Coronary artery (tissue), 2 donors: ENCODE data around the gene NLRX1.

ENCODE experiments used
- DNase-seq: peaks from one replicate; pipeline ENCODE4 v3.0.0-alpha.2; 2017; ENCODE audit warnings: low spot score
- H3K27ac ChIP-seq, 2 donors: fragments of 200-600 bp; sonication (generic); one replicate each; pipeline ENCODE4 v1.5.1; 2016 to 2019
- H3K4me3 ChIP-seq: fragments of 200-600 bp; sonication (generic); 2 replicates; pipeline ENCODE4 v1.5.1; 2016; ENCODE audit warnings: mild to moderate bottlenecking, moderate library complexity
- TF ChIP-seq, protein P1 (sequence below): fragments of 200-600 bp; sonication (generic); IDR thresholded peaks from one replicate; pipeline ENCODE4 v1.5.1; 2019; ENCODE audit warnings: antibody characterized with exemption

NLRX1 gene

GRCh38 chr11:119154178-119154577 lies 14.3 kb upstream of the NLRX1 start:
- TF ChIP-seq, protein P1, sequence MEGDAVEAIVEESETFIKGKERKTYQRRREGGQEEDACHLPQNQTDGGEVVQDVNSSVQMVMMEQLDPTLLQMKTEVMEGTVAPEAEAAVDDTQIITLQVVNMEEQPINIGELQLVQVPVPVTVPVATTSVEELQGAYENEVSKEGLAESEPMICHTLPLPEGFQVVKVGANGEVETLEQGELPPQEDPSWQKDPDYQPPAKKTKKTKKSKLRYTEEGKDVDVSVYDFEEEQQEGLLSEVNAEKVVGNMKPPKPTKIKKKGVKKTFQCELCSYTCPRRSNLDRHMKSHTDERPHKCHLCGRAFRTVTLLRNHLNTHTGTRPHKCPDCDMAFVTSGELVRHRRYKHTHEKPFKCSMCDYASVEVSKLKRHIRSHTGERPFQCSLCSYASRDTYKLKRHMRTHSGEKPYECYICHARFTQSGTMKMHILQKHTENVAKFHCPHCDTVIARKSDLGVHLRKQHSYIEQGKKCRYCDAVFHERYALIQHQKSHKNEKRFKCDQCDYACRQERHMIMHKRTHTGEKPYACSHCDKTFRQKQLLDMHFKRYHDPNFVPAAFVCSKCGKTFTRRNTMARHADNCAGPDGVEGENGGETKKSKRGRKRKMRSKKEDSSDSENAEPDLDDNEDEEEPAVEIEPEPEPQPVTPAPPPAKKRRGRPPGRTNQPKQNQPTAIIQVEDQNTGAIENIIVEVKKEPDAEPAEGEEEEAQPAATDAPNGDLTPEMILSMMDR, result no peak
- no peak for DNase-seq
- Histone ChIP-seq H3K27ac (no peak overlapping the region), H3K4me3 (no peak overlapping the region)

- TF ChIP-seq, protein P1, result no peak
- no peak overlapping the region for H3K4me3 ChIP-seq
- no peak overlapping the region for H3K27ac ChIP-seq
- DNase-seq, result no peak
These were observed 12.6 kb upstream of the NLRX1 start for GRCh38 chr11:119155733-119156492.

DNA sequence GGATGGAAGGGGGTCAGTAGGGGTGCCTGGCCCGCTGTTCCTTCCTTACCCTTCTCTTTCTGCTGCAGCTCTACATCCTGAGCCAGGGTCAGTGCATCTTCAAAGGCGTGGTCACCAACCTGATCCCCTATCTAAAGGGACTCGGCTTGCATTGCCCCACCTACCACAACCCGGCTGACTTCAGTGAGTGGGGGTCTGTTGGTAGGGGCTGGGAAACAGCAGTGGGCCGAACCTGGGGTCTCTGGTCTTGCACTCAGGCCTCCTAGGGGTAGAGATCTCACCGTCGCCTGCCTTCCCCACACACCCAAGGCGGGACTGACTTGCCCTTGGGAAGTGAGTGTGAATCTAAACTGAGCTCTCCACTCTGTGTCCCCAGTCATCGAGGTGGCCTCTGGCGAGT lies 12.0 kb upstream of the NLRX1 start:
- Histone ChIP-seq H3K4me3 (no peak overlapping the region), H3K27ac (no peak overlapping the region)
- TF ChIP-seq, protein P1, result no peak
- DNase-seq, result no peak

- Histone ChIP-seq H3K27ac (no peak overlapping the region), H3K4me3 (no peak overlapping the region)
- DNase-seq, result no peak
- TF ChIP-seq, protein P1, result no peak
These were observed 11.5 kb upstream of the NLRX1 start for GRCh38 chr11:119157063-119157462.

DNA sequence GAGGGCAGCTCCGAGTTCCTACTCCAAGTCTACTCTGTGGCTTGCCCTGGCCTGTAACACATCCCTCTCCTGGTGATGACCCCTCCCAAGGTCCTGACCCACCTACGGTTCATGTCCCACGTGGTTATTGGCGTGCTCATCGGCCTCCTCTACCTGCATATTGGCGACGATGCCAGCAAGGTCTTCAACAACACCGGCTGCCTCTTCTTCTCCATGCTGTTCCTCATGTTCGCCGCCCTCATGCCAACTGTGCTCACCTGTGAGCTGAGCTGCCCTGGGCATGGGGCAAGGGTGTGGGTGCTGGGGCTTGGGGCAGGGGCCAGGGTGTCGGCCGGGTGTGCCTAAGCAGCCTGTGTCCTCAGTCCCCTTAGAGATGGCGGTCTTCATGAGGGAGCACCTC lies 10.1 kb upstream of the NLRX1 start:
- TF ChIP-seq, protein P1, result no peak
- Histone ChIP-seq H3K27ac (no peak overlapping the region), H3K4me3 (no peak overlapping the region)
- no peak for DNase-seq

- DNase-seq, result no peak
These were observed 8.4 kb upstream of the NLRX1 start for GRCh38 chr11:119160151-119160550.

GRCh38 chr11:119161871-119162270 lies 6.7 kb upstream of the NLRX1 start:
- TF ChIP-seq, protein P1, result no peak
- Histone ChIP-seq H3K4me3 (no peak overlapping the region), H3K27ac (no peak overlapping the region)
- DNase-seq, result no peak

More at GRCh38 chr11:119160151-119160550, 8.4 kb upstream of the NLRX1 start:
- TF ChIP-seq, protein P1, result no peak
- no peak overlapping the region for H3K27ac ChIP-seq
- no peak overlapping the region for H3K4me3 ChIP-seq
